ENCODE data around the gene CREBL2.

Gene CREBL2

GRCh38 chr12:12654691-12655460 lies 43.2 kb downstream of the CREBL2 start:
- no peak for TF ChIP-seq CTCF (IDR thresholded peaks at IDR 0.05; ENCODE audit: borderline replicate concordance, insufficient read depth, low read depth, low read length)
- H3K4me3 ChIP-seq (ENCODE audit: low read depth, low read length) = no peak overlapping the region

GRCh38 chr12:12660201-12660600 lies 48.5 kb downstream of the CREBL2 start:
- TF ChIP-seq CTCF (IDR thresholded peaks at IDR 0.05; ENCODE audit: borderline replicate concordance, insufficient read depth, low read depth, low read length) = no peak
- H3K4me3 ChIP-seq (ENCODE audit: low read depth, low read length) = no peak overlapping the region

GRCh38 chr12:12661086-12661856 lies 49.6 kb downstream of the CREBL2 start:
- H3K4me3 ChIP-seq (ENCODE audit: low read depth, low read length) = no peak overlapping the region
- TF ChIP-seq CTCF (IDR thresholded peaks at IDR 0.05; ENCODE audit: borderline replicate concordance, insufficient read depth, low read depth, low read length) = no peak

- H3K4me3 ChIP-seq (ENCODE audit: low read depth, low read length) = no peak overlapping the region
- no peak for TF ChIP-seq CTCF (IDR thresholded peaks at IDR 0.05; ENCODE audit: borderline replicate concordance, insufficient read depth, low read depth, low read length)
Measured at GRCh38 chr12:12663644-12664294, 52.1 kb downstream of the CREBL2 start.

GRCh38 chr12:12665194-12665593 lies 53.5 kb downstream of the CREBL2 start:
- H3K4me3 ChIP-seq (ENCODE audit: low read depth, low read length) = no peak overlapping the region
- no peak for TF ChIP-seq CTCF (IDR thresholded peaks at IDR 0.05; ENCODE audit: borderline replicate concordance, insufficient read depth, low read depth, low read length)

- TF ChIP-seq CTCF (IDR thresholded peaks at IDR 0.05; ENCODE audit: borderline replicate concordance, insufficient read depth, low read depth, low read length) = no peak
- H3K4me3 ChIP-seq (ENCODE audit: low read depth, low read length) = no peak overlapping the region
Measured at GRCh38 chr12:12668005-12668404, 56.3 kb downstream of the CREBL2 start.

Data from GM12875 (cell line).